Muscle layer of colon (tissue), 2 donors: ENCODE measurements around the gene AMIGO1.

Experiments
- H3K27ac ChIP-seq: one replicate; pipeline ENCODE4 v1.7.0; 2013; ENCODE audit warnings: low read depth, mild to moderate bottlenecking, low read length, moderate library complexity
- H3K27me3 ChIP-seq, 2 donors: one replicate each; pipeline ENCODE4 v1.7.0; 2013; ENCODE audit warnings: low read length in 2 of 2, mild to moderate bottlenecking in 2 of 2; ENCODE audit not compliant: insufficient read depth in 2 of 2, control insufficient read depth in 1 of 2
- H3K36me3 ChIP-seq: one replicate; pipeline ENCODE4 v1.7.0; 2013; ENCODE audit warnings: mild to moderate bottlenecking, low read length; ENCODE audit not compliant: insufficient read depth
- H3K4me1 ChIP-seq: one replicate; pipeline ENCODE4 v1.7.0; 2013; ENCODE audit warnings: mild to moderate bottlenecking, low read length; ENCODE audit not compliant: insufficient read depth
- H3K4me3 ChIP-seq, 2 donors: one replicate each; pipeline ENCODE4 v1.7.0; 2013; ENCODE audit warnings: low read length in 2 of 2, low read depth in 1 of 2, mild to moderate bottlenecking in 1 of 2, moderate library complexity in 1 of 2
- H3K9ac ChIP-seq: one replicate; pipeline ENCODE4 v1.7.0; 2013; ENCODE audit warnings: low read length
- H3K9me3 ChIP-seq: one replicate; pipeline ENCODE4 v1.7.0; 2013; ENCODE audit warnings: mild to moderate bottlenecking, low read length
- donor health status: abdominal sarcoma.
- donor health status: Adenocarcinoma of cecum.

Gene AMIGO1

GRCh38 chr1:109530457-109531087 is 21.0 kb upstream of the AMIGO1 start:
- H3K27me3 ChIP-seq: no peaks in the 10 kb centered on the region
- no peaks in the 10 kb centered on the region for H3K9me3 ChIP-seq
- peaks cover 17% of the 10 kb centered on the region for H3K4me1 ChIP-seq
- no peak overlapping the region for H3K4me3 ChIP-seq
- H3K9ac ChIP-seq: no peak overlapping the region
- no peaks in the 10 kb centered on the region for H3K36me3 ChIP-seq
- H3K27ac ChIP-seq: no peak overlapping the region

- H3K36me3 ChIP-seq: no peaks in the 10 kb centered on the region
- H3K9ac ChIP-seq: no peak overlapping the region
- no peak overlapping the region for H3K4me3 ChIP-seq
- H3K4me1 ChIP-seq: peaks cover 14% of the 10 kb centered on the region
- H3K9me3 ChIP-seq: no peaks in the 10 kb centered on the region
- H3K27me3 ChIP-seq: no peaks in the 10 kb centered on the region
- no peak overlapping the region for H3K27ac ChIP-seq
Measured at GRCh38 chr1:109529881-109530456, 20.4 kb upstream of the AMIGO1 start.

GRCh38 chr1:109528712-109529111 is 19.2 kb upstream of the AMIGO1 start:
- Histone ChIP-seq H3K27ac (no peak overlapping the region), H3K4me1 (peaks cover 14% of the 10 kb centered on the region), H3K36me3 (no peaks in the 10 kb centered on the region), H3K9ac (no peak overlapping the region), H3K4me3 (no peak overlapping the region), H3K27me3 (no peaks in the 10 kb centered on the region), H3K9me3 (no peaks in the 10 kb centered on the region)

- no peak overlapping the region for H3K27ac ChIP-seq
Measured at GRCh38 chr1:109527846-109528695, 18.5 kb upstream of the AMIGO1 start.

GRCh38 chr1:109527098-109527811 is 17.7 kb upstream of the AMIGO1 start:
- Histone ChIP-seq H3K4me3 (no peak overlapping the region), H3K27me3 (no peaks in the 10 kb centered on the region), H3K9me3 (no peaks in the 10 kb centered on the region), H3K36me3 (no peaks in the 10 kb centered on the region), H3K9ac (no peak overlapping the region), H3K27ac (no peak overlapping the region), H3K4me1 (peaks cover 4% of the 10 kb centered on the region)

More at GRCh38 chr1:109527846-109528695, 18.5 kb upstream of the AMIGO1 start:
- no peaks in the 10 kb centered on the region for H3K9me3 ChIP-seq
- peaks cover 13% of the 10 kb centered on the region for H3K4me1 ChIP-seq
- no peak overlapping the region for H3K4me3 ChIP-seq
- H3K27me3 ChIP-seq: no peaks in the 10 kb centered on the region
- H3K9ac ChIP-seq: no peak overlapping the region
- no peaks in the 10 kb centered on the region for H3K36me3 ChIP-seq

GRCh38 chr1:109523706-109524105 is 14.2 kb upstream of the AMIGO1 start:
- Histone ChIP-seq H3K27ac (no peak overlapping the region), H3K36me3 (no peaks in the 10 kb centered on the region), H3K27me3 (peaks cover 0 to 7% of the 10 kb centered on the region in 2 donors), H3K4me1 (no peaks in the 10 kb centered on the region), H3K9me3 (no peaks in the 10 kb centered on the region), H3K4me3 (no peak overlapping the region), H3K9ac (no peak overlapping the region)

- H3K27me3 ChIP-seq: peaks cover 0 to 7% of the 10 kb centered on the region in 2 donors
- H3K9me3 ChIP-seq: no peaks in the 10 kb centered on the region
- no peak overlapping the region for H3K9ac ChIP-seq
- H3K4me1 ChIP-seq: no peaks in the 10 kb centered on the region
- H3K27ac ChIP-seq: no peak overlapping the region
- H3K4me3 ChIP-seq: no peak overlapping the region
- H3K36me3 ChIP-seq: no peaks in the 10 kb centered on the region
Measured at GRCh38 chr1:109522026-109522425, 12.5 kb upstream of the AMIGO1 start.

- Histone ChIP-seq H3K9ac (no peak overlapping the region), H3K4me3 (no peak overlapping the region), H3K36me3 (no peaks in the 10 kb centered on the region), H3K27me3 (peaks cover 0 to 7% of the 10 kb centered on the region in 2 donors), H3K9me3 (no peaks in the 10 kb centered on the region), H3K4me1 (no peaks in the 10 kb centered on the region), H3K27ac (no peak overlapping the region)
Measured at GRCh38 chr1:109521002-109521951, 11.8 kb upstream of the AMIGO1 start.

- Histone ChIP-seq H3K9ac (no peak overlapping the region), H3K27me3 (peaks cover 0 to 7% of the 10 kb centered on the region in 2 donors), H3K27ac (no peak overlapping the region), H3K36me3 (no peaks in the 10 kb centered on the region), H3K4me1 (no peaks in the 10 kb centered on the region), H3K4me3 (no peak overlapping the region), H3K9me3 (no peaks in the 10 kb centered on the region)
Measured at GRCh38 chr1:109517337-109517736, 7.8 kb upstream of the AMIGO1 start.

GRCh38 chr1:109516872-109517271 is 7.3 kb upstream of the AMIGO1 start:
- Histone ChIP-seq H3K27me3 (peaks cover 0 to 7% of the 10 kb centered on the region in 2 donors), H3K4me1 (no peaks in the 10 kb centered on the region), H3K9ac (no peak overlapping the region), H3K9me3 (no peaks in the 10 kb centered on the region), H3K36me3 (no peaks in the 10 kb centered on the region), H3K4me3 (no peak overlapping the region), H3K27ac (no peak overlapping the region)
